ENCODE results near the gene YWHAE. TPM values are rescaled to one million over a fixed set of nuclear protein-coding genes. Genes with fewer than 3 reads are reported as not detected.
A peak's percentile ranks its signal among the peaks of the same experiment; 100 is the strongest.

The YWHAE gene
- total and polyA plus RNA-seq, 2 of the 4 experiments (the other 2 are of a cell fraction) = 358 to 774 TPM

DNA sequence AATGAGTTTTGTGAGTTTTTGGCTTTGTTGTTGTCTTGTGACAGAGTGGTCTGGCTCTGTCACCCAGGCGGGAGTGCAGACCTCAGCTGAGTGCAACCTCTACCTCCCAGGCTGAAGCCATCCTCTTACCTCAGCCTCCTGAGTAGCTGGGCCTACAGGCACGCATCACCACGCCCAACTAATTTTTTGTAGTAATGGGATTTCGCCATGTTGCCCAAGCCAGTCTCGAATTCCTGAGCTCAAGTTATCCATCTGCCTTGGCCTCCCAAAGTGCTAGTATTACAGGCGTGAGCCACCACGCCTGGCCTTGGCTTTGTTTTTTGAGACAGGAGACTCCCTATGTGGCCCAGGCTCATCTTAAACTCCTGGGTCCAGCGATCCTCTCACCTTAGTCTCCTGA is 40.9 kb upstream of the YWHAE start:
- Histone ChIP-seq H3K23ac (ENCODE audit: low read depth, low read length) (no peak overlapping the region), H4K91ac (ENCODE audit: insufficient read depth, low read depth, low read length) (no peak overlapping the region), H3K36me3 (ENCODE audit: control insufficient read depth, insufficient read depth, low read length) (peaks cover 19% of the 10 kb centered on the region)

More for the DNA sequence above, 40.9 kb upstream of the YWHAE start:
- no peak overlapping the region for H4K5ac ChIP-seq (ENCODE audit: low read depth, low read length)
- H3K27me3 ChIP-seq (ENCODE audit: control insufficient read depth, insufficient read depth, low read length) = no peaks in the 10 kb centered on the region
- H4K8ac ChIP-seq (ENCODE audit: low read depth in 2 of 2, low read length in 2 of 2) = no peak overlapping the region
- H3K4me2 ChIP-seq (ENCODE audit: low read depth, low read length) = no peak overlapping the region
- H3K9me1 ChIP-seq (ENCODE audit: insufficient read depth, low read length) = peaks cover 17% of the 10 kb centered on the region
- in situ Hi-C loops (cut with MboI; ENCODE audit: low sequenced_read_pairs) = no loop called here
- no peak overlapping the region for H2AK5ac ChIP-seq (ENCODE audit: low read depth, low read length)
- intact Hi-C loops (cut with micrococcal nuclease) = no loop called here
- ATAC-seq (ENCODE audit: low read depth) = no peak
- no peak overlapping the region for H2BK20ac ChIP-seq (ENCODE audit: low read depth, low read length)
- H3K9me3 ChIP-seq (ENCODE audit: control insufficient read depth, insufficient read depth, low read length) = no peaks in the 10 kb centered on the region
- peak overlapping the region; percentile 11 for H2BK5ac ChIP-seq (ENCODE audit: low read depth, low read length, poor library complexity, severe bottlenecking)
- H3K27ac ChIP-seq (ENCODE audit: insufficient read depth, low read length) = no peak overlapping the region
- no peak overlapping the region for H3K14ac ChIP-seq (replicated peaks; ENCODE audit: low read depth, low read length)
- H2AK9ac ChIP-seq (replicated peaks; ENCODE audit: low read depth, low read length, poor library complexity) = no peak overlapping the region
- no TSS peak for BruUV-seq (replicated peaks)
- H3K56ac ChIP-seq (ENCODE audit: extremely low read depth, insufficient read depth, low read length) = no peak overlapping the region
- H3K79me1 ChIP-seq (ENCODE audit: low read depth in 1 of 2, low read length in 2 of 2) = peaks cover 9 to 59% of the 10 kb centered on the region in 2 experiments
- DNase-seq = no peak
- H2BK120ac ChIP-seq (ENCODE audit: low read depth, low read length) = no peak overlapping the region
- ChIA-PET CTCF (no interaction called here), POLR2A (ENCODE audit: unreplicated experiment) (no interaction called here)
- WGBS, 2 experiments (ENCODE audit: extremely low coverage in 2 of 2, insufficient read length in 1 of 2) = no CpG with 5 or more reads among the region's 8 CpGs
- TF ChIP-seq POLR2A (IDR thresholded peaks at IDR 0.05; ENCODE audit: low read depth, low read length) = no peak
- dilution Hi-C loops (cut with HindIII; ENCODE audit: low sequenced_read_pairs, unreplicated experiment) = no loop called here
- no peak overlapping the region for H3K4me3 ChIP-seq (ENCODE audit: insufficient read depth, low read depth, low read length)
- H3K18ac ChIP-seq (ENCODE audit: low read depth, low read length) = no peak overlapping the region
- H3K4ac ChIP-seq (ENCODE audit: low read depth, low read length) = peak overlapping the region; percentile 24; the same call in 1 of the 2 replicates
- H2BK15ac ChIP-seq (ENCODE audit: low read depth, low read length) = no peak overlapping the region
- H3K4me1 ChIP-seq (ENCODE audit: control insufficient read depth, insufficient read depth, low read length) = peaks cover 15% of the 10 kb centered on the region
- H2AFZ ChIP-seq (replicated peaks; ENCODE audit: low read length, poor library complexity) = no peak overlapping the region
- H4K20me1 ChIP-seq (ENCODE audit: insufficient read depth, low read length) = peaks cover 82% of the 10 kb centered on the region
- H3K9ac ChIP-seq (ENCODE audit: low read depth, low read length) = no peak overlapping the region
